GM12874 (cell line): ENCODE data around the gene DPF3.

ENCODE experiments used
- TF ChIP-seq, protein P1 (sequence below): IDR thresholded peaks from 2 replicates; pipeline ENCODE4 v1.5.1; 2011; ENCODE audit warnings: low read depth, mild to moderate bottlenecking, control low read depth, low read length, moderate library complexity; ENCODE audit not compliant: insufficient read depth

The DPF3 gene

DNA sequence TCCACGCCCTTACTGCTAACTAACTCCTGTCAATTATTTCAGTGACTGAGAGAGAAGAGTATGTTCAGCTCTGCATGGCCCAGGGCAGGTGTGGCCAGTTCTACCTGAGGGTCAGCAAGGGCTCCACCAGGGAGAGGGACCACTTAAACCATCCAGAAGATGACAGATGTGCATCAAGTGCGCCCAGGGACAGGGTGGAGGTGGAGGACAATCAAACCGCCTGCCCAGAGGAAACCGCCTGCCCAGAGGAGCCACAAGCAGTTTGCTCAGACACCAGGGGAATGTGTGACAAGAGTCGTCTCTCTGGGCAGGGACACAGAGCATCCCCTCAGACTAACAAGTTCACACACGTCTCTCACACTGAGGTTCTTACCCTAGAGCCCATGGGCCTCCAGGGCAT lies 14.5 kb downstream of the DPF3 start:
- TF ChIP-seq, protein P1, sequence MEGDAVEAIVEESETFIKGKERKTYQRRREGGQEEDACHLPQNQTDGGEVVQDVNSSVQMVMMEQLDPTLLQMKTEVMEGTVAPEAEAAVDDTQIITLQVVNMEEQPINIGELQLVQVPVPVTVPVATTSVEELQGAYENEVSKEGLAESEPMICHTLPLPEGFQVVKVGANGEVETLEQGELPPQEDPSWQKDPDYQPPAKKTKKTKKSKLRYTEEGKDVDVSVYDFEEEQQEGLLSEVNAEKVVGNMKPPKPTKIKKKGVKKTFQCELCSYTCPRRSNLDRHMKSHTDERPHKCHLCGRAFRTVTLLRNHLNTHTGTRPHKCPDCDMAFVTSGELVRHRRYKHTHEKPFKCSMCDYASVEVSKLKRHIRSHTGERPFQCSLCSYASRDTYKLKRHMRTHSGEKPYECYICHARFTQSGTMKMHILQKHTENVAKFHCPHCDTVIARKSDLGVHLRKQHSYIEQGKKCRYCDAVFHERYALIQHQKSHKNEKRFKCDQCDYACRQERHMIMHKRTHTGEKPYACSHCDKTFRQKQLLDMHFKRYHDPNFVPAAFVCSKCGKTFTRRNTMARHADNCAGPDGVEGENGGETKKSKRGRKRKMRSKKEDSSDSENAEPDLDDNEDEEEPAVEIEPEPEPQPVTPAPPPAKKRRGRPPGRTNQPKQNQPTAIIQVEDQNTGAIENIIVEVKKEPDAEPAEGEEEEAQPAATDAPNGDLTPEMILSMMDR: no peak

DNA sequence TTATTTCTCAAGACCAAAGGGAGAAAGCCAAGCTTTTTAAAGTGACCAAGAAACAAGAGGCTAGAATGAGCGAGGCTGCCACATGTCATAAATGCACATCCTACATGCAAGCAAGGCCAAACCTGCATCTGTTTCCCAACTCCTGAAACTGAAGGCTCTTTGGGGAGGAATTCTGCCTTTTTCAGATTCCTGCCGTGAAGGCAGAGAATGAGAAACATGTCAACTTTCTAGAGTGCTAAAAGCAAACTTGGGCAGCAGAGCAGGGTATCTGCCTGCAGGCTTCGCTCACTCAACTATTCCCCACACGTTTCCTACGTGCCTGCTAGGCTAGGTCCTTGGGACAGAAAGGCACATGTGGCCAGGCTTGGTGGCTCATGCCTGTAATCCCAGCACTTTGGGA lies 15.2 kb downstream of the DPF3 start:
- TF ChIP-seq, protein P1: no peak

DNA sequence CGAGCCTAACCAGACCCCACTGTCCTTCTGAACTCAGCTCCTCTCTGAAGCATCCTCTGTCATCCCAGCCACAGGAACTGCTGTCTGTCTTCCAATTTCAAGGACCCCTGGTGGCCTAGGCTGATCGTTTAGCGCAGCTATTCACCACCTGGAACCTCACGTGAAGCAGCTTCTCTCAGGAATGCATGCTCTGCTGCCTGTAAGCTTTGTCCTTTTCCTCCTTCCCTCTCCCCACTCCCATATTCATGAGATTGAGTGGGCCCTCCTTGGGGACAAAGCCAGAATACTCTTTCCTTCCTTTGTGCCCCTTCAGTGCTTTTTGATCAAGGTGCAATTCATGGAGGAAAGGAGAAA lies 17.2 kb downstream of the DPF3 start:
- TF ChIP-seq, protein P1: no peak

DNA sequence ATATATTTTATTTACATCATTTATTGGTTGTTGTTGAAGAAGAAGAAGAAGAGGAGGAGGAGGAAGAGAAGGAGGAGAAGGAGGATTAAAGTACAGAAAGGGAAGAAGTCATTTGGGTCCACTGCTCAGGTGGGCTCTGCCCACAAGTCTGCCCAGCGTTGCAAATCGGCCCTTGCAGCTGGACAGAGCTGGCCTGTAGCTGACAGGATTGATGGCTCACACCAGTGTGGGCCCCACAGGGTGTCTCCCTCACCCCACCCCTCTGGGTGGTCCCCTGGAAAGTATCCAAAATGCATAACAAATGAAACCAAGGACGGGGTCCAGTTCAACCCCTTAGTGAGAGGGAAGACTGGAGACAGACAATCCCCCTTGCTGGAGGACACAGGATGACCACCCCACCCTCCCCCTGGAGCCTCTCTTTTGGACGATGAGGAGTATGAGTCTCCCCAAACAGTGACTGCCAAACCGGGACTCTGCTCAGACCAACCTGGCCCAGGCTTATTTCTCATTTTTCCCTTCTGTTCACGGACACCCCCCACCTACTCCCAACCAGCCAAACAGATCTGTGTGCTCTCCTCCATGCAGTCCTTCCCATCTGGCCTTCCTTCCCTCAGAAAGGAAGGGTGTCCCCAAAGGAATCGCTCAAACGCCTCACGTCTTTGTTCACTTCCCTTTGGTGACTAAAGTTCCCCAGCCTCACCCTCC lies 17.7 kb downstream of the DPF3 start:
- TF ChIP-seq, protein P1: no peak

DNA sequence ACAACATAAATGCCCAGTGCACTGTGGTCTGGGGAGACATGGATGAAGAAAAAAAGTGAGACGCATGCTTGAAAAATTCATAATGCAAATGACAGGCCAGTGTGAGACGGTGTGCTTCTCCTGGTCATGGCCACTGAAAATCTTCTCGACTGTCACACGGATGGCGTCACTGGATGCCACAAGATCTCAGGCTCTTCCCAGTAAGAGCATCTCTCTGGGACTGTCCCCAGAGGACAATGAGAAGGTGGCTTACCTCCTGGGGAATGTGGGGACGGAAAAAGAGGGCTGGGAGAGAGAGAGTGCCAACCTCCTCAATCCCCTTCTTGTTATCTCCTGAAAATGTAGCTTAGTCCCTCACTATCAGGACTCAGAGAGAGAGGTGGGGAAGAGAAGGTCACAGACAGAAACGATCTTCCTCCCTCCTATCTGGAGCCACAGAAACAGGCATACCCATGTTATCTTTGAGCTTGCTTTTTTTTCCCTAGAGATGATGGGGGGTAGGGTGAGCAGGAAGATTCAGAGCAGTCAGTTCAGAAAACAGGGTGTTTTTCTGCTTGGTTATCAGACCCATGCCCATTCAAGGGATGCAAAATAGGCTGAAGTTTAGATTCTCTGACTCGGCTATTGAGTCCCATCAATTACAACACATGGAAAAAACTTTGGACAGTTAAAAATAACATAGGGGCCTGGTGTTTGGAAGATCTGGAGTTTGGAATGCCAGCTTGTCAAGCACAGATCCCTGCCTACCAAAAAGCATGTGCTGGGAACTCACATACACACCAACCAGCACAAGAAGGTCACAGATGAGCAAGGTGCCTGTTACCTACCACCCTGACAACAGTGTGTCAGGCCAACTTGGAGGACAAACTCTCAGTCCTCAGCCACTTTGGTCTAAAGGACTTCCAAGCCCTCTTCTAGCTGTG lies 24.2 kb downstream of the DPF3 start:
- TF ChIP-seq, protein P1: no peak

DNA sequence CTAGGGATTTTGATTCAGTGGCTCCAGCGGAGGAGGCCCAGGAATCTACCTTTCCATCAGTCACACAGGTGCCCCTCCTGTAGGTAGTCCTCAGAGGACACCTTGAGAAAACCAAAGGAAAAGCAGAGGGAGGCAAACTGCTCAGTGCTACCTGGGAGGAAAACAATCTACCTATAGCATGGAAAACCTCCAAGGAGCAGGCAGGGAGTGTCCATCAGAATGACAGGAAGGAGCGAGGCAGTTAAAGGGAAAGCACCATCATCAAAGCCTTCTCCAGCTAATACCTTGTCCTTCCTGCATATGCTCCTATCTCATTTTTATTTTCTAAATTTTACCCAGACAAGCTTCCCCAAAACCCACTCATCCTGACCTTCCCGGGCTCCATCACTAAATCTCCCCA lies 25.4 kb downstream of the DPF3 start:
- TF ChIP-seq, protein P1: no peak

DNA sequence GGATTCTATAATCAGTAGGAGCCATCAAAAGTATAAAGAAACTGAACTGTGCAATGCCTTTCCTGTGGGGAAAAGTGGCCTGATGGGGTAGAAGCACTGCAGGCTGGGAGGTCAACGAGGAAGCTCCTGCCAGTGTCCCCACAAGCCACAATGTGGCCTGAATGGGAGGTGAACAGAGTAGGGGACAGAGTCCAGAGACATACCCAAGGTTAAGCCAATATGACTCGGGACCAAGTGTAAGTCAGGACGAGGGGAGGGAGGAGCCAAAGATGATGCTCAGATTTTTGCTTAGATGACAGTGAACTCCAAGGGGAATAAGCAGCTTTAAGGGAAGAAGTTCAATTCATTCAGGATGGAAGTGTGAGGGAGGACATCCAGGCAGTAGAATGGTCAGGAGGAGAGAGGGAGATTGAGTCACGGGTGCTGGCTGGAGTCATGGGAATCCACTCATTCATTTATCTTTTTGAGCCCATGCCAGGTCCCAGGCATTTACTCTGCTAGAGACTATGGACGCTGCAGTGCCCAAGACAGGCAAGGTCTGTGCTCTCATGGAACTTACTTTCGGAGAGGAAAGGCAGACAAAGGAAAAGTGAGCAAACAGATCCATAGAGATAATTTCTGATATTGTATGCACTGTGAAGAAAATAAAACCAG lies 29.1 kb downstream of the DPF3 start:
- TF ChIP-seq, protein P1: no peak
